ENCODE data around the gene OR4N2. TPM values are rescaled to one million over a fixed set of nuclear protein-coding genes. Genes with fewer than 3 reads are reported as not detected.
"Not testable (repeated sequence)": the region's sequence is repeated elsewhere in the genome, so short reads cannot be mapped to it uniquely, and the experiment has no call there.

OR4N2 gene
- total and polyA plus RNA-seq, 9 of the 15 experiments (the other 6 are each of a cell fraction or from before 2014, with no cell fraction given), result not detected

DNA sequence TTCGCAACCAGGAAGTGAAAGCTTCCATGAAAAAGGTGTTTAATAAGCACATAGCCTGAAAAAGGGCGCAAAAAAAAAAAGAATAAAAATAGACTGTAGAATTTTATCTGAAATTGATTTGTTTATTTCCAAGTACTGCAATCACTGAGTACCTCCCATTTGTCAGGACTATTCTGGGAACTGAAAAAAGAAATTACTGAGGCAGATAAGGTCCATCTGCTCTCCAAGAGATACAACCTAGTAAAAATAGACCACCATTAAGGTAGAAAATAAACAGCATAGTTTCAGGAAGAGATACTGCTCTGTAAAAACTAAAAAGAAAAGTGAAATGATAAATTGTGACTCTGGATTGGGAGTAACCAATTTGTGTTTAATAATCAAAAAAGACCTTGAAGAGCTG, 24.7 kb downstream of the OR4N2 start:
- no peak overlapping the region for H3K4me3 ChIP-seq
- no TSS peak for BruUV-seq (replicated peaks)
- ATAC-seq, result no peak
- H3K27ac ChIP-seq (ENCODE audit: extremely low read depth, low read depth, low read length), result no peak overlapping the region
- no peak for TF ChIP-seq HMG20B (CRISPR knock-in tag; IDR thresholded peaks at IDR 0.05)
- TF ChIP-seq, protein P1, sequence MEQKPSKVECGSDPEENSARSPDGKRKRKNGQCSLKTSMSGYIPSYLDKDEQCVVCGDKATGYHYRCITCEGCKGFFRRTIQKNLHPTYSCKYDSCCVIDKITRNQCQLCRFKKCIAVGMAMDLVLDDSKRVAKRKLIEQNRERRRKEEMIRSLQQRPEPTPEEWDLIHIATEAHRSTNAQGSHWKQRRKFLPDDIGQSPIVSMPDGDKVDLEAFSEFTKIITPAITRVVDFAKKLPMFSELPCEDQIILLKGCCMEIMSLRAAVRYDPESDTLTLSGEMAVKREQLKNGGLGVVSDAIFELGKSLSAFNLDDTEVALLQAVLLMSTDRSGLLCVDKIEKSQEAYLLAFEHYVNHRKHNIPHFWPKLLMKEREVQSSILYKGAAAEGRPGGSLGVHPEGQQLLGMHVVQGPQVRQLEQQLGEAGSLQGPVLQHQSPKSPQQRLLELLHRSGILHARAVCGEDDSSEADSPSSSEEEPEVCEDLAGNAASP (IDR thresholded peaks at IDR 0.05), result no peak
- TF ChIP-seq, protein P2, sequence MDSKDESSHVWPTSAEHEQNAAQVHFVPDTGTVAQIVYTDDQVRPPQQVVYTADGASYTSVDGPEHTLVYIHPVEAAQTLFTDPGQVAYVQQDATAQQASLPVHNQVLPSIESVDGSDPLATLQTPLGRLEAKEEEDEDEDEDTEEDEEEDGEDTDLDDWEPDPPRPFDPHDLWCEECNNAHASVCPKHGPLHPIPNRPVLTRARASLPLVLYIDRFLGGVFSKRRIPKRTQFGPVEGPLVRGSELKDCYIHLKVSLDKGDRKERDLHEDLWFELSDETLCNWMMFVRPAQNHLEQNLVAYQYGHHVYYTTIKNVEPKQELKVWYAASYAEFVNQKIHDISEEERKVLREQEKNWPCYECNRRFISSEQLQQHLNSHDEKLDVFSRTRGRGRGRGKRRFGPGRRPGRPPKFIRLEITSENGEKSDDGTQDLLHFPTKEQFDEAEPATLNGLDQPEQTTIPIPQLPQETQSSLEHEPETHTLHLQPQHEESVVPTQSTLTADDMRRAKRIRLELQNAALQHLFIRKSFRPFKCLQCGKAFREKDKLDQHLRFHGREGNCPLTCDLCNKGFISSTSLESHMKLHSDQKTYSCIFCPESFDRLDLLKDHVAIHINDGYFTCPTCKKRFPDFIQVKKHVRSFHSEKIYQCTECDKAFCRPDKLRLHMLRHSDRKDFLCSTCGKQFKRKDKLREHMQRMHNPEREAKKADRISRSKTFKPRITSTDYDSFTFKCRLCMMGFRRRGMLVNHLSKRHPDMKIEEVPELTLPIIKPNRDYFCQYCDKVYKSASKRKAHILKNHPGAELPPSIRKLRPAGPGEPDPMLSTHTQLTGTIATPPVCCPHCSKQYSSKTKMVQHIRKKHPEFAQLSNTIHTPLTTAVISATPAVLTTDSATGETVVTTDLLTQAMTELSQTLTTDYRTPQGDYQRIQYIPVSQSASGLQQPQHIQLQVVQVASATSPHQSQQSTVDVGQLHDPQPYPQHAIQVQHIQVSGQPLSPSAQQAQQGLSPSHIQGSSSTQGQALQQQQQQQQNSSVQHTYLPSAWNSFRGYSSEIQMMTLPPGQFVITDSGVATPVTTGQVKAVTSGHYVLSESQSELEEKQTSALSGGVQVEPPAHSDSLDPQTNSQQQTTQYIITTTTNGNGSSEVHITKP (IDR thresholded peaks at IDR 0.05; ENCODE audit: partially characterized antibody), result no peak
- no peak for TF ChIP-seq SMARCA4 (IDR thresholded peaks at IDR 0.05)
- no peak for TF ChIP-seq TAF1 (IDR thresholded peaks at IDR 0.05; ENCODE audit: control insufficient read depth, extremely low read depth, insufficient read depth, low read length, severe bottlenecking)
- no peak overlapping the region for H3K9ac ChIP-seq (ENCODE audit: insufficient read depth in 1 of 2, low read depth in 2 of 2, low read length in 2 of 2)
- ChIA-PET POLR2A (no interaction called here), CTCF (ENCODE audit: low intra/inter-chr PET ratio) (no interaction called here)
- H3K36me3 ChIP-seq (ENCODE audit: control insufficient read depth, insufficient read depth, low read length), result no peaks in the 10 kb centered on the region
- intact Hi-C loops (cut with micrococcal nuclease), result no loop called here
- no peak for DNase-seq (ENCODE audit: extremely low read depth in 1 of 4, low spot score in 3 of 4)
- H3K9me3 ChIP-seq (replicated peaks; ENCODE audit: control insufficient read depth, insufficient read depth, low read depth, low read length), result no peaks in the 10 kb centered on the region
- no peak overlapping the region for H2AFZ ChIP-seq (ENCODE audit: low read depth, low read length)
- no peak overlapping the region for H3K4me2 ChIP-seq (ENCODE audit: insufficient read depth, low read length)
- H3K9me1 ChIP-seq (ENCODE audit: control insufficient read depth, insufficient read depth, low read length), result no peaks in the 10 kb centered on the region
- H4K20me1 ChIP-seq (replicated peaks; ENCODE audit: control insufficient read depth, insufficient read depth, low read length), result no peaks in the 10 kb centered on the region
- no peak for FAIRE-seq
- H3K79me2 ChIP-seq (ENCODE audit: control insufficient read depth, insufficient read depth, low read length), result no peaks in the 10 kb centered on the region
- 9% methylated on average over 2 of the region's 2 CpGs for WGBS (ENCODE audit: insufficient coverage, low coverage, missing lambda C conversion rate)
- in situ Hi-C loops (cut with MboI), result no loop called here
- H3K4me1 ChIP-seq (replicated peaks in 1 of 2; ENCODE audit: control insufficient read depth in 2 of 2, insufficient read depth in 2 of 2, low read length in 2 of 2), result no peaks in the 10 kb centered on the region
- H3K27me3 ChIP-seq (ENCODE audit: control insufficient read depth in 2 of 2, insufficient read depth in 2 of 2, low read length in 2 of 2), result no peaks in the 10 kb centered on the region

DNA sequence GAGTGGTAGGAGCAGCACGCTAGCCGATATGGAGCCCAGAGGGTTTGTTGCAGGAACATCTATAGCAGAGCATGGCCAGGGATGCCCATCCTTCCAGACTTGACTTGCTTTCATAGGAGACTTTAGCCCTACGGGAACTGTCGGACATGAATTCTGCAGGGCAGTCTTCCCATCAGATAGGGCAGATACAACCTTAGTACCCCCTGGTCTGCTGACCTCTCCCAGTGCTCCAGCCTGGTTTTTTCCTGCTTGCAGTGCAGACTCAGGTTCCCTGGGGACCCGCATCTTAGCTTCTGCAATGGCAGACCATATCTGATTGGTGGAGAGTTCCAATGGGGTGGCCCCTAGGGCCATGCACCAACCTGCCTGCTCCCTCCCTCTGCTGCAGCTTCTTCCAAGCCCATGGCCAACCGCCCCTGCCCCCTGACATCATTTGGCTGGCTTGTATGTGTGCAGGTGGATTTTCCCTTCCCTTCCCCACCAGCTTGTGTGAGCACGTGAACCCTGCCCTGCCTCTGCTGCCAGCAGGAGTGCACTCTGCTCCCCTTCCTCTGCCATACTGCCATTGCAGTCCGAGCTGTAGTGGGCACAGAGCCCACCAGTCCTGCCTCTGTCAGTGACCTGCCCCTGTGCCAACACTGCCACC, 30.8 kb downstream of the OR4N2 start:
- POLR2A ChIA-PET; H3K27ac ChIP-seq (ENCODE audit: extremely low read depth, low read depth, low read length); H3K9ac ChIP-seq (ENCODE audit: insufficient read depth in 1 of 2, low read depth in 2 of 2, low read length in 2 of 2); ATAC-seq; H3K9me1 ChIP-seq (ENCODE audit: control insufficient read depth, insufficient read depth, low read length); H3K79me2 ChIP-seq (ENCODE audit: control insufficient read depth, insufficient read depth, low read length); H3K4me1 ChIP-seq (replicated peaks in 1 of 2; ENCODE audit: control insufficient read depth in 2 of 2, insufficient read depth in 2 of 2, low read length in 2 of 2); H4K20me1 ChIP-seq (replicated peaks; ENCODE audit: control insufficient read depth, insufficient read depth, low read length); CTCF ChIA-PET (ENCODE audit: low intra/inter-chr PET ratio); in situ Hi-C loops (cut with MboI); intact Hi-C loops (cut with micrococcal nuclease); H2AFZ ChIP-seq (ENCODE audit: low read depth, low read length); H3K4me3 ChIP-seq; H3K27me3 ChIP-seq (ENCODE audit: control insufficient read depth in 2 of 2, insufficient read depth in 2 of 2, low read length in 2 of 2); BruUV-seq (replicated peaks); FAIRE-seq; H3K4me2 ChIP-seq (ENCODE audit: insufficient read depth, low read length); DNase-seq (ENCODE audit: extremely low read depth in 1 of 4, low spot score in 3 of 4); H3K9me3 ChIP-seq (replicated peaks; ENCODE audit: control insufficient read depth, insufficient read depth, low read depth, low read length); H3K36me3 ChIP-seq (ENCODE audit: control insufficient read depth, insufficient read depth, low read length): not testable (repeated sequence)
- WGBS (ENCODE audit: insufficient coverage, low coverage, missing lambda C conversion rate), result 2% methylated on average over 7 of the region's 8 CpGs

All from K562 (cell line).